Spleen (tissue), 7 donors: Measurements from ENCODE around the gene SLC12A5.

Source experiments
- POLR2A ChIP-seq, 3 donors: fragments of 450-650 bp; IDR thresholded peaks; one replicate each; pipeline ENCODE4 v1.5.1; 2017; ENCODE audit warnings: antibody characterized with exemption in 3 of 3, mild to moderate bottlenecking in 1 of 3
- TF ChIP-seq, protein P1 (sequence below), 11 experiments: fragments of 200-600 bp in 7 of 11; fragments of 450-650 bp in 4 of 11; sonication (generic) in 4 of 11; IDR thresholded peaks in 8 of 11; conservative IDR thresholded peaks in 3 of 11; 1 replicate in 7 of 11; 2 replicates in 4 of 11; pipeline versions ENCODE4 v1.4.0 to v1.8.0; 2016 to 2021; ENCODE audit warnings: antibody characterized with exemption in 11 of 11, inconsistent platforms in 4 of 11, mild to moderate bottlenecking in 1 of 11
- donor health status: DM: no; HTN: no; CAD: no; lungs with moderate emphysema.
- donor health status: DM: no; HTN: no; CAD: no.
- donor health status: DM: no; HTN: no; CAD: no.

DNA sequence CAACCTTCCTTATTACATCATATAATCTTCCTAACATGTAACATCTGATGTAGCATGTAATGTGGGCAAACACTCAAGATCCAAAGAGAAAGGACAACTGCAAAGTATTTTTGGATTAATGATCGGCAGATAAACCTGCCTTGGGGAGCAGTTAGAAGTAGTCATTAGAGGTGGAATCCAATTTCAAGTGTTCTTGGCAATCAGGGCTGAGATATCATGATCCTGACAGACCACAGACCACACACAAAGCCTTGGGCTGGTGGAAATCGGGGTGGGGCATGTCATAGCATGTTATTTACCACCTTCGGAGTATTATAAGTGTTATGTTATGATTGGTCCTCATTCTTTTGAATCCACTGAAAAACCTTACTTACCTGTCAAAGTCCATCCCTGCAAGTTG lies 44.4 kb downstream of the SLC12A5 start:
- TF ChIP-seq, protein P1, sequence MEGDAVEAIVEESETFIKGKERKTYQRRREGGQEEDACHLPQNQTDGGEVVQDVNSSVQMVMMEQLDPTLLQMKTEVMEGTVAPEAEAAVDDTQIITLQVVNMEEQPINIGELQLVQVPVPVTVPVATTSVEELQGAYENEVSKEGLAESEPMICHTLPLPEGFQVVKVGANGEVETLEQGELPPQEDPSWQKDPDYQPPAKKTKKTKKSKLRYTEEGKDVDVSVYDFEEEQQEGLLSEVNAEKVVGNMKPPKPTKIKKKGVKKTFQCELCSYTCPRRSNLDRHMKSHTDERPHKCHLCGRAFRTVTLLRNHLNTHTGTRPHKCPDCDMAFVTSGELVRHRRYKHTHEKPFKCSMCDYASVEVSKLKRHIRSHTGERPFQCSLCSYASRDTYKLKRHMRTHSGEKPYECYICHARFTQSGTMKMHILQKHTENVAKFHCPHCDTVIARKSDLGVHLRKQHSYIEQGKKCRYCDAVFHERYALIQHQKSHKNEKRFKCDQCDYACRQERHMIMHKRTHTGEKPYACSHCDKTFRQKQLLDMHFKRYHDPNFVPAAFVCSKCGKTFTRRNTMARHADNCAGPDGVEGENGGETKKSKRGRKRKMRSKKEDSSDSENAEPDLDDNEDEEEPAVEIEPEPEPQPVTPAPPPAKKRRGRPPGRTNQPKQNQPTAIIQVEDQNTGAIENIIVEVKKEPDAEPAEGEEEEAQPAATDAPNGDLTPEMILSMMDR (IDR thresholded peaks at IDR 0.05 in 8 of 11, conservative IDR thresholded peaks at IDR 0.05 in 3 of 11), result no peak
- TF ChIP-seq POLR2A (IDR thresholded peaks at IDR 0.05), result no peak
